Hepatocyte (in vitro differentiated cells): ENCODE data around the gene SLF2. TPM values are rescaled to one million over a fixed set of nuclear protein-coding genes. Genes with fewer than 3 reads are reported as not detected.

Experiments used
- DNase-seq: peaks from one replicate; pipeline ENCODE4 v3.0.0-alpha.2; 2016; ENCODE audit warnings: low spot score
- H2AFZ ChIP-seq: fragments of 200-600 bp; sonication (generic); 2 replicates; pipeline ENCODE4 v1.6.0; 2016; ENCODE audit warnings: antibody characterized with exemption, mild to moderate bottlenecking
- H3K27ac ChIP-seq: fragments of 200-600 bp; sonication (generic); 2 replicates; pipeline ENCODE4 v1.5.1; 2016; ENCODE audit warnings: mild to moderate bottlenecking
- H3K27me3 ChIP-seq: fragments of 200-600 bp; sonication (generic); 2 replicates; pipeline ENCODE4 v1.6.1; 2016
- H3K36me3 ChIP-seq: fragments of 200-600 bp; sonication (generic); replicated peaks from 2 replicates; pipeline ENCODE4 v1.5.1; 2016; ENCODE audit warnings: low read depth; ENCODE audit not compliant: insufficient read depth
- H3K4me1 ChIP-seq: fragments of 200-600 bp; sonication (generic); 2 replicates; pipeline ENCODE4 v1.5.1; 2016; ENCODE audit warnings: mild to moderate bottlenecking, moderate library complexity; ENCODE audit not compliant: insufficient read depth
- H3K4me2 ChIP-seq: fragments of 200-600 bp; sonication (generic); 2 replicates; pipeline ENCODE4 v1.6.0; 2016
- H3K4me3 ChIP-seq: fragments of 200-600 bp; sonication (generic); 2 replicates; pipeline ENCODE4 v1.5.1; 2016; ENCODE audit warnings: mild to moderate bottlenecking
- H3K79me2 ChIP-seq: fragments of 200-600 bp; sonication (generic); 2 replicates; pipeline ENCODE4 v1.6.0; 2017; ENCODE audit warnings: mild to moderate bottlenecking
- H3K9me2 ChIP-seq: fragments of 200-600 bp; sonication (generic); replicated peaks from 2 replicates; pipeline ENCODE4 v1.6.0; 2017; ENCODE audit warnings: mild to moderate bottlenecking; ENCODE audit not compliant: insufficient read depth
- H3K9me3 ChIP-seq: fragments of 200-600 bp; sonication (generic); 2 replicates; pipeline ENCODE4 v1.5.1; 2016; ENCODE audit warnings: low read depth, mild to moderate bottlenecking
- H4K20me1 ChIP-seq: fragments of 200-600 bp; sonication (generic); 2 replicates; pipeline ENCODE4 v1.6.0; 2016; ENCODE audit warnings: mild to moderate bottlenecking; ENCODE audit not compliant: insufficient read depth, poor library complexity, severe bottlenecking
- CTCF ChIP-seq: fragments of 200-600 bp; sonication (generic); IDR thresholded peaks from 2 replicates; pipeline ENCODE4 v1.5.1; 2016; ENCODE audit warnings: antibody characterized with exemption, mild to moderate bottlenecking; ENCODE audit not compliant: poor library complexity
- EZH2 ChIP-seq: fragments of 200-600 bp; sonication (generic); IDR thresholded peaks from 2 replicates; pipeline ENCODE4 v1.6.1; 2016; ENCODE audit warnings: antibody characterized with exemption, mild to moderate bottlenecking, borderline replicate concordance
- EZH2phosphoT487 ChIP-seq: fragments of 200-600 bp; sonication (generic); IDR thresholded peaks from one replicate; pipeline ENCODE4 v1.6.1; 2018; ENCODE audit warnings: antibody characterized with exemption, mild to moderate bottlenecking, low read depth, moderate library complexity; ENCODE audit not compliant: unreplicated experiment, severe bottlenecking
- WGBS: methylation state at CpG from one replicate; pipeline ENCODE4 v1.1.6; 2016; ENCODE audit warnings: low lambda C conversion rate; ENCODE audit errors: missing lambda C conversion rate; 5-methylcytosine and 5-hydroxymethylcytosine counted together
- polyA plus RNA-seq: library from polyadenylated mRNA; unstranded; fragments of >200 nt; fragmentation: Nextera tagmentation; extraction: Ambion mirVana; gene quantifications from 2 replicates; pipeline ENCODE4 v1.2.1, GENCODE V29; 2016
- total RNA-seq: library from RNA; depleted of rRNA; stranded (reverse); fragments of >200 nt; gene quantifications from 2 replicates; pipeline ENCODE4 v1.2.3, GENCODE V29; 2014

Gene SLF2
- total and polyA plus RNA-seq, 2 experiments from 2014 or later = 11.7 to 23.5 TPM

- Histone ChIP-seq H3K27me3 (no peaks in the 10 kb centered on the region), H3K4me2 (no peak overlapping the region), H4K20me1 (no peaks in the 10 kb centered on the region), H3K4me3 (no peak overlapping the region), H3K4me1 (peaks cover 6% of the 10 kb centered on the region), H3K9me3 (no peaks in the 10 kb centered on the region), H3K9me2 (no peaks in the 10 kb centered on the region), H3K36me3 (no peaks in the 10 kb centered on the region), H3K79me2 (peaks cover 11% of the 10 kb centered on the region), H3K27ac (no peak overlapping the region), H2AFZ (no peak overlapping the region)
- no peak for TF ChIP-seq EZH2
- TF ChIP-seq EZH2phosphoT487 = no peak
- no peak for TF ChIP-seq CTCF
- whole genome bisulfite sequencing = 91% methylated on average over 6 of the region's 6 CpGs
- no peak for DNase-seq
These were observed 96.2 kb downstream of the SLF2 start for GRCh38 chr10:101008823-101009423.

GRCh38 chr10:101010329-101010728 is 97.6 kb downstream of the SLF2 start:
- H3K4me1 ChIP-seq = peaks cover 6% of the 10 kb centered on the region
- TF ChIP-seq EZH2phosphoT487 (no peak), CTCF (no peak), EZH2 (no peak)

DNA sequence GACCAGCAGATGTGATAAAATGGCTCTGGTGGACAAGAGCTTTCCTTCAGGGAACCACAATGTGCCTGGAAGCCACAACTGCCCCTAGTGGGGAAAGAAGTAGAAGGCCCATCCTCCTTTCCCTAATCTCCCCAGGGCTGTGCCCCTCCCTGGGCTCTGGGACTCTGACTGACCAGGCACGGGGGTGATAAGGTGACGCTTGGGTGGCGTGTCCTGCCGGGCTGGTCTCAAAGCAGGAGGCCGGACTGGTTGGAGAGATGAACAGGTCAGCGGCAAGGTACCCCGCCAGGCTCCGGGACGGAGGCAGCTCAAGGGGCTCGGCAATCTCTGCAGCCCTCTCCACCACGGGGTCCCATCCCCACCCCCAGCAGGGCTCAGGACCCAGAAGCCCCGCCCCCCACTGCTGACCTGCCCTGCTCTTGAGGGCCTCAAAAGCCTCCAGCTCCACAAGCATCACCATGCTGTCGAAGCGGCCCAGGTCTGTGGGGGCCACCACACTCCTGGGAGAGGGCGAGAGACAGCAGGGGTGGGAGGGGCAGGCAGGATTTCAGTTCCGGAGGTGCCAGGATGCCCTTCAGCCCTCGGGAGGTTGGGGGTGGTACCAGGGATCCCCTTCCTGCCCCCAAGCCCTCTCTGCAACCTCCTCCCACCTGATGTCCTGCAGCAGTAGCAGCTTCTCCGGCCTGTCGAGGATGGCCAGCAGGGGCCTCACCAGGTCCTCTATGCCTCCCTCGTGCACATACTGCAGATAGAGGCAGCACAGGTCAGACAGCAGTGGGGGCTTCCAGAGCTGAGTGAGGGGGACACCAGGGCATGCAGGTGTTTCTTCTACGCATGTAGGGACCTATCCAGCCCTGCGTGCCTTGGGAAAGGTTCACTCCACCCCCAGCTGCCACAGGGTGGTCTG is 99.0 kb downstream of the SLF2 start:
- Histone ChIP-seq H2AFZ (no peak overlapping the region), H3K9me2 (no peaks in the 10 kb centered on the region), H3K4me1 (peaks cover 6% of the 10 kb centered on the region), H3K4me3 (no peak overlapping the region), H3K4me2 (no peak overlapping the region), H3K27ac (no peak overlapping the region), H3K27me3 (no peaks in the 10 kb centered on the region), H3K9me3 (no peaks in the 10 kb centered on the region), H4K20me1 (no peaks in the 10 kb centered on the region), H3K36me3 (no peaks in the 10 kb centered on the region), H3K79me2 (no peaks in the 10 kb centered on the region)
- 66% methylated on average over 21 of the region's 22 CpGs for WGBS
- peak; percentile 57 for DNase-seq
- TF ChIP-seq EZH2 (no peak), CTCF (peak; percentile 32)

More at GRCh38 chr10:101010329-101010728, 97.6 kb downstream of the SLF2 start:
- Histone ChIP-seq H3K27ac (no peak overlapping the region), H3K9me3 (no peaks in the 10 kb centered on the region), H3K9me2 (no peaks in the 10 kb centered on the region), H3K36me3 (no peaks in the 10 kb centered on the region), H3K4me2 (no peak overlapping the region), H2AFZ (no peak overlapping the region), H3K27me3 (no peaks in the 10 kb centered on the region), H3K4me3 (no peak overlapping the region), H3K79me2 (no peaks in the 10 kb centered on the region), H4K20me1 (no peaks in the 10 kb centered on the region)
- DNase-seq = no peak
- WGBS = 95% methylated on average over 15 of the region's 22 CpGs
